GM19372 (cell line): ENCODE data around the gene KIF26A.

Experiments
- ATAC-seq: cut with Tn5 transposase; IDR thresholded peaks from one replicate; pipeline ENCODE4 v1.9.1; 2021; ENCODE audit warnings: mild to moderate bottlenecking, low read depth, moderate library complexity; ENCODE audit not compliant: unreplicated experiment

The KIF26A gene

GRCh38 chr14:104101086-104101621 is 37.2 kb upstream of the KIF26A start:
- ATAC-seq = no peak

GRCh38 chr14:104101651-104102281 is 36.6 kb upstream of the KIF26A start:
- no peak for ATAC-seq

DNA sequence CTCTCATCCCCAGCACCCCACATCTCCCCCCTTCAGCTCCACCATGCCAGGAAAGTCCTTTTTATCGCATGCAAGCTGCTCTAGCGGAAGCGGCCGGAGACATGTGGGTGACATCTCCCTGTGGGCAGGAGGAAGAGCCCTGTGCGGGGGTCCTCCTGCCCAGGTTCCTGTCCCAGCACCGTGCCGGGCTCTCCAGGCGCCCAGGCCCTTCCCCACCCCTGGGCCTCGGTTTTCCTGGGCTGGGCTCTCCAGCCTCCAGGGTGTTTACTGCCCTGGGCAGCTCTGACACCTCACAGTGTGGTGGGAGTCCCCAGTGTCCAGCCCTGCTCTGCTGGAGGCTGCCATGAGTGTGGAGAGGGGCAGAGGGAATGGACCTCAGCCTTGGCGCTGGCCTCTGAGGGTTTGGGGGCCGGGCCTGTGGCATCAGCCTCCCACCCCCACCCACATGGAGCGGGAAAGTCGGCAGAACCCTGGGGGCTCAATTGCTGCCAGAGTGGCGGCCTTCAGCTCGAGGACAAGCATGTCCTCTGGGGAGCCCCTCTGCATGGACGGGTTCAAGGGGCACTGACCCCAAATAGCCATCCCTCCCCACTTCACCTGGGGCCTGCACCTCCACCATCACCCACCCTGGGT is 36.0 kb upstream of the KIF26A start:
- no peak for ATAC-seq

DNA sequence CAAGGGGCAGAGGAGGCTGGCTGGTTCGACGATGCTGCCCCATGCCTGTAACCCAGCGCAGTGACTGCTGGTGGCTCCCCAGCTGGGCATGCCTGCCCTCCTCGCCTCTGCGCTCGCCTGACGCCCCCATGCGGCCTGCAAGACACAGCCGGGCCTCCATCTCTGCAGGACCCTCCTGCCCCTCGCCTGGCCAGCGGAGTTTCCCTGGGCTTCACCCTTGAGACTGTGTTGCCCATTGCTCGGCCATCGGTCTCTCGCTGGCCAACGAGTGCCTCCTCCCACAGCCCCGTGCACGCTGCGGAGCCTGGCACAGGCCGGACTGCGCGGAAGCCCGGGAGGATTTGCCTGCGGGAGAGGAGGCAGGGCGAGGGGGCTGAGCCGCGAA is 35.3 kb upstream of the KIF26A start:
- ATAC-seq = no peak

DNA sequence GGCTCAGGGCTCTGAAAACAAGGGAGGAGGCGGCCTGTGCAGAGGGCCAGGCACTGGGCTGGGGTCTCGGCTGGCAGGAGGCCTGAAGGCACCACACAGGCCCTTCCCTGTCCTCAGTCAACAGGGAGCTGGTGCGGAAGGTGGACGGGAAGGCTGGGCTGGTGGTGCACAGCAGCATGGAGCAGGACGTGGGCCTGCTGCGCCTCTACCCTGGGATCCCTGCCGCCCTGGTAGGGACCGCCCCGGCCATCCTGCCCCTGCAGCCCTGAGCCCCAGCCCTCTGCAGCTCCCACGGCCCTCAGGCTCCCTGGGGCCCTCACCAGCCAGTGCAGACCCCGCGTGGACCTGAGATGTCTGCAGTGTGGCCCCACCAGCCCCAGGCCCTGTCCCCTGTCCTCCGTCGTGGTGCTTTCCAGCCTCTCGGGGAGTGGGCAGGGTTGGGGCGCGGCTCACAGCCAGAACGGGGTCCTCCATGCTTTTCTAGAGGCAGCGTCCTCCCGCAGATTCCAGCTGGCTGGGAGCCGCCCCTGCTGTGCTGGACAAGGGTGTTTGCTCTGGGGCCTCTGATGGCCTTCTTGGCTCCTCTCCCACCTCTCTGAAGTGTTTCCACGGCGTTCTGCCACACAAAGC is 34.8 kb upstream of the KIF26A start:
- ATAC-seq = no peak

DNA sequence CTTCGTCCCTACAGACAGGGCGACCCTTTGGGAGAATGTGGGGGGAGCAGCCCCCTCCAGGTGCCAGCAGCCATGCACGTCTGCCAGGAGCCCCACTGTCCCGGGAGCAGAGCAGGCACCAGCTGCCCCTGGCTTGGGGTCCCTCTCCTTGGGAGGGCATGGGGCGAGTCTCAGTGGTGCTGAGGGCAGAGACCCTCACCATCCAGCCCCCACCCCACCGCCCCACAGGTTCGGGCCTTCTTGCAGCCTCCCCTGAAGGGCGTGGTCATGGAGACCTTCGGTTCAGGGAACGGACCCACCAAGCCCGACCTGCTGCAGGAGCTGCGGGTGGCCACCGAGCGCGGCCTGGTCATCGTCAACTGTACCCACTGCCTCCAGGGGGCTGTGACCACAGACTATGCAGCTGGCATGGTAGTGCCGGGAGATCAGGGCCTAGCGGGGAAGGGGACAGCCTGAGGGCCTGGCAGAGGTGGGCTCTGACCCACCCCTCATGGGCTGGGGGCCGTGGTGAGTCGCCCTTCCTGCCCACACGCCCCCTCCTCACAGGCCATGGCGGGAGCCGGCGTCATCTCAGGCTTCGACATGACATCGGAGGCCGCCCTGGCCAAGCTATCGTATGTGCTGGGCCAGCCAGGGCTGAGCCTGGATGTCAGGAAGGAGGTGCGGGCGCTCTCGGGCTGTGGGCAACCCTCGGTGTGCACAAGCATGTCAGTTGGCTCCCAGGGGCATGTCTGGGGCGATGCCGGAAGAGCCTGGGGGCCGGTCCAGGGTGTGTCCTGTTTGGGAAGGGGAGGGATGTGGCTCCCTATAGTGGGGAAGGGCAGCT is 34.1 kb upstream of the KIF26A start:
- ATAC-seq = no peak

GRCh38 chr14:104105071-104105821 is 33.1 kb upstream of the KIF26A start:
- no peak for ATAC-seq

DNA sequence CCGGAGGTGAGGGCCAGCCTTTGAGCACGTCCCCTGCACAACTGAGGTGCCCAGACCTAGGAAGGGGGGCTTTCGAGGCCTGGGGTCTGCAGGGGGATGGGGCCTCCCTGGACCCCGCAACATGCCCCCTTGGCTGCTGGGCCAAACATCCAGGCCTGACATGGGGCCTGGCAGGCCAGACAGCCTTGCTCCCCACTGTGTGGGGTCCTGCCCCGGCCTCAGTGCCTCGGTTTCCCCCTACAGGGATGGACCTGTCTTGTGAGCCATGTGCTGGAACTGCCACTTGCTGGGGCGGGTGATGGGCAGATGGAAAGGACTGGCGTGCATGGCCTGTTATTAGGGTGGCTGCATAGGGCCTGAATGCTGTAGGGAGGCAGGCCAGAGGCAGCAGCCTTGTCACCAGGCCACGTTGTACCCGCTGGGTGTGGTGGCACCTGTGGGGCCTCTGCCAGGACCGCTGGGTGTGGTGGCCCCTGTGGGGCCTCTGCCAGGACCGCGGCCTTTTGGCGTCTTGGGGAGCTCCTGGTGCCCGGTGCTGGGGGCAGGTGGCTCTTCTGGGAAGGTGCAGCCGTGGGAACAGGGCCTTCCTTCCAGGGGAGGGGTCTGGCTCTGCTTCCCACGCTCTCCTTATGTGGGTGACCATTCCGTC is 32.4 kb upstream of the KIF26A start:
- no peak for ATAC-seq

GRCh38 chr14:104106471-104106991 is 31.9 kb upstream of the KIF26A start:
- no peak for ATAC-seq

- no peak for ATAC-seq
Observed at GRCh38 chr14:104107101-104107581, 31.2 kb upstream of the KIF26A start.

DNA sequence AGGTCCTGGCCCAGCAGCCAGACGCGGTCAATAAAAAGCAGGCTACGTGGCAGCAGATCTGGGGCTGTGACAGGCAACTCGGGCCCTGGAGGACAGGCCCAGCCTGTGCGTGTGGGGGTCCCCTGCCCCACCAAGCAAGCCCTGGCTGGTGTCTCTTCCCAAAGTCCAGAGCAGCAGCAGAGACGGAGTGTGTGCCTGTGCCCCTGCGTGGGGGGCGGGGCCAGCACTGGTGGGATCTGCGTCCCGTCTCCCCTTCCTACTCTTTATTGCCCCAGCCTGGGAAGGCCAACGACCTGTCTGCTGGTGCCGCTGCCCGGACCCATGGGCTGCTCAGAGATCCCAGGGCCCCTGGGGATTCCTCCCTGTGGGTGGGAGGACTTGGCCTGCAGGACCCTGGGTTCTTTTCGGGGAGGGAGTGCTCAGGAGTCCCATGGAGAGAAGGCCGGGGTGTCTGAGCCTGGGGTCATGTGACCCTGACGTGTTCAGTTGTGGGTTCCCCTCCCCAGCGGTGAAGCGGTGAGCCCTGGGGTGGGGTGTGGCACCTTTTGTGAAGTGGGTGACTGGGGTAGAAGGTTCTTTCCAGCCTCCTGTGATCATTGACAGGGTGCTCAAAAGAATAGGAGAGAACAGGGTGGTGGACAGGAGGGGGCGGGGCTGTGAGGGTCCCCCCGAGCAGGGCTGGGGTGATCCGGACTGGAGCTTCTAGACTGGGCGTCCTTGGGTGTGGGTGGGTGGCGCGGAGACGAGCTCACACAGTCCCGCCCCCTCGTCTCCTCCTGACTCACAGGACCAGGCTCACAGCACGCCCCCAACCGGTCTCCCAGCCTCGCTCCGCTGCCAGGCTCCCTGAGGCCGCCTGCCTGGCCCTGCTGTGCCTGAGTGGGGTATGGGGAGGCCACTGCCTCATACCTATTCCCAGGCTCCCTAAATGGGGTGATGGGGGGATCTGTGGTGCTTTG is 30.5 kb upstream of the KIF26A start:
- no peak for ATAC-seq

DNA sequence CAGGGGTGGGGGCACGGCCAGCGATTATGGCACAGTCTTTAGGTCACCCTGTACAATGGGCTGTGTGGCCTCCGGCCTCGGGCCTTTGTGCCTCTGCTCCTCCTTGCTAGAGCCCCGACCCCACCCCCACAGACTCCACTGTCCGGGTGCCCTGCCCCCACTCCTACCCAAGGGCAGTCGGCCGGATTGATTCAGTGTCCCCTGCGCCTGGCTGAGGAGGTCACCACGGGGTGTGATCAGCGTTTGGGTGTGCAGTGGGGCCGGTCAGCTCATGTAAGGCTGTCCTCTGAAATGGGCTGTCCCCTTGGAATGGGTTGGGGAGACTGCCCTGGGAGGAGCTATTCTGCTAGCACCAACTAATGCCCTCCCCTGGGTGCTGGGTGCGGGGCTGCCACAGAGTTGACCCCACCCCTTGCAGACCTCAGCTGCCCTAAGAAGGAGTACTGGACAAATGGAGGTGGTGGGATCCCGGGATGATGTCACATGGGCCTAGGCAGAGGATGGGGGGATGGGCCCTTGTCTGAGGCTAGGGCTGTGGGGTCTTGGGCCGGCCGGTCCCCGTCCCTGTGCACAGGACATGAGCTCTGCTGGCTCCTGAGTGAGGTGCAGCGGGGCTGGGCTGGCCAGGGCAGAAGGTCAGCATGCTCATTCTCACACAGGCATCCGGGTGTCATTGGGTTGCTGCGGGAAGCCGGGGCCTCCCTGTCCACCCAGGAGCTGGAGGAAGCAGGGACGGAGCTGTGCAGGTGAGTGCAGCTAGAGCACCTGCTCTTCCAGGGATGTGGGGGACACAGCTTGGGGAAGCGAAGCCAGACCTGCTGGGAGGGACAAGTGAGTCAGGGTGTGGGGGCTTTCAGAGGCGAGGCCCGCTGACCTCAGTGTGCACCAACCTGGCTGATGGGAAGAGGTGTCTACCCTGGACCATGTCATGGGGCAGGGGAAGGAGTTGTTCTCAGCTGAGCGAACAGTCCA is 29.5 kb upstream of the KIF26A start:
- no peak for ATAC-seq

- ATAC-seq = no peak
Observed at GRCh38 chr14:104109731-104110361, 28.5 kb upstream of the KIF26A start.

DNA sequence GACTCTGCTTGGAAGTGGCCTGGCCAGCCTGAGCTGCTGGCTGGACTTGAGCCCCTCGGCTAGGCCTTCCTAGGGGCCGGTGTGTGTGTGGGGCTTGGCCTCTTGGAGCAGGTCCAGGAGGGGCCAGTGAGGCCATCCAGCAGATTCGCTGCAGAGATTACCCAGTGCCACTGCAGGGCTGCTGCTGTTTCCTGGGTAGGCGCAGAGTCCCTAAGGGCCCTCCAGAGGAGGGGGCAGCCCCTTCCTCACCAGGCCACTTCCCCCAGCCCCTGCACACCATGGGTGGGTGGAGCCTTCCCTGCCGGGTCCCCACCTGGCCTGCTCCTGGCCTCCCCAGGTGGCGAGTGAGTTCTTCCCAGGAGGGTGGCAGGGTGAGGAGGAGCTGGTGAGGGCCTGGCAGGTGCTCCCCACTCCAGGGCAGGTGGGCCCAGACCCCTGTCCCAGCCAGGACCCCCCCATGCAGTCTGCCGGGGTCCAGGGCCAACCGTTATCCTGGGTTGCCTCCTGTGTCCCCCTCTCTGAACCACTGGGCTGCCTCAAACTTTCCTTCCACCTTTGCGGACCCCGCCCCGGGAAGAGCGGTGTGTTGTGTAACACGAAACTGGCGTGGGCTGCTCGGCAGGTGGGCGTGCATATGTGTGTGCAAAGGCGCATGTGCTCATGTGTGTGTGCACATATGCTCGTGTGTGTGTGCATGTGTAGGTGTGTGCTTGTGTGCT is 27.7 kb upstream of the KIF26A start:
- ATAC-seq = no peak

DNA sequence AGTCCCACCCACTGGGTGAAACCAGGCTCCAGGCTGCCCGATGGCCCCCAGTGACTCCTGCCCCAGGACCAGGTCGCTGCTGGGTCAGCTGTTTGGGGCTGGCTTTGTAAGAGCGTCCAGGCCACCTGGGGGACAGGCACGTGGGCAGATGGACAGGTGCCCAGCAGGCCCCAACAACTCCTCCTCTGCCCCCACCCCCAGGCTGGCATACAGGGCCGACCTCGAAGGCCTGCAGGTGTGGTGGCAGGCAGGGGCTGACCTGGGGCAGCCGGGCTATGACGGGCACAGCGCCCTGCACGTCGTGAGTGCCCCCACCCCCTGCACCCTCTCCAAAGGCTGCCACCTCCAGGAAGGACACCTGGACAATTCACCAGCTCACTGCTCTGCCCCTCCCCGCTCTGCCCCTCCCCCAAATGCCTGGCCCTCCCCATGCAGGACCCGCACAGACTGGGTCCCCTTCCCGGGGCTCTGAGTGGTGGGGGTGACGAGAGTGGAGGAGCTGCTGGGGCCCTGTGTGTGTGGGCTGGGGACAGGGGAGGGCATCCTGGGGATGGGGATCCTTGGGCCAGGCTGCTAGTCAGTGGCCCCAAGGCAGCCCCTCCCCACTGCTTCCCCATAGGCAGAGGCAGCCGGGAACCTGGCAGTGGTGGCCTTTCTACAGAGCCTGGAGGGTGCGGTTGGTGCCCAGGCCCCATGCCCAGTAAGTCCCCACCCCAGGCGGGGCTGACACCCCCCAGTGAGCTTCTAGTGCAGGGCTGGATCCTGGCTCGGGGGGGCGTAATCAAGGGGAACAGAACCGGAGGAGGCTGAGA is 26.9 kb upstream of the KIF26A start:
- no peak for ATAC-seq
